ENCODE data around the gene ABCG1.
"Not testable (repeated sequence)": the region's sequence is repeated elsewhere in the genome, so short reads cannot be mapped to it uniquely, and the experiment has no call there.

The ABCG1 gene

GRCh38 chr21:42276526-42277154 is 57.7 kb downstream of the ABCG1 start:
- DNase-seq = no peak

- DNase-seq = no peak
Observed at GRCh38 chr21:42277593-42277992, 58.7 kb downstream of the ABCG1 start.

GRCh38 chr21:42278451-42279149 is 59.7 kb downstream of the ABCG1 start:
- no peak for DNase-seq

- DNase-seq = no peak
Observed at GRCh38 chr21:42279341-42279871, 60.5 kb downstream of the ABCG1 start.

- DNase-seq = no peak
Observed at GRCh38 chr21:42279888-42280287, 60.9 kb downstream of the ABCG1 start.

GRCh38 chr21:42280356-42281180 is 61.6 kb downstream of the ABCG1 start:
- no peak for DNase-seq

- DNase-seq = no peak
Observed at GRCh38 chr21:42281181-42281680, 62.3 kb downstream of the ABCG1 start.

- no peak for DNase-seq
Observed at GRCh38 chr21:42282021-42282420, 63.1 kb downstream of the ABCG1 start.

- DNase-seq = no peak
Observed at GRCh38 chr21:42282715-42283114, 63.8 kb downstream of the ABCG1 start.

GRCh38 chr21:42285569-42286245 is 66.8 kb downstream of the ABCG1 start:
- no peak for DNase-seq

- no peak for DNase-seq
Observed at GRCh38 chr21:42286416-42286815, 67.5 kb downstream of the ABCG1 start.

GRCh38 chr21:42287193-42288083 is 68.5 kb downstream of the ABCG1 start:
- no peak for DNase-seq

- DNase-seq = no peak
Observed at GRCh38 chr21:42288962-42289361, 70.0 kb downstream of the ABCG1 start.

- DNase-seq = peak; percentile 49
Observed at GRCh38 chr21:42289926-42290325, 71.0 kb downstream of the ABCG1 start.

- no peak for DNase-seq
Observed at GRCh38 chr21:42290505-42290904, 71.6 kb downstream of the ABCG1 start.

GRCh38 chr21:42291003-42291750 is 72.2 kb downstream of the ABCG1 start:
- DNase-seq = no peak

- DNase-seq = no peak
Observed at GRCh38 chr21:42291751-42292562, 73.0 kb downstream of the ABCG1 start.

GRCh38 chr21:42292563-42293142 is 73.7 kb downstream of the ABCG1 start:
- not testable (repeated sequence) for DNase-seq

GRCh38 chr21:42293649-42294272 is 74.8 kb downstream of the ABCG1 start:
- no peak for DNase-seq
